Sciatic nerve (tissue), 2 donors: Measurements from ENCODE around the gene SPRY2. TPM values are rescaled to one million over a fixed set of nuclear protein-coding genes. Genes with fewer than 3 reads are reported as not detected.

Source experiments
- ATAC-seq: fragments of 200-7000 bp; cut with Tn5 transposase; one replicate; pipeline ENCODE4 v1.9.1; 2020; ENCODE audit warnings: mild to moderate bottlenecking, moderate library complexity
- DNase-seq: peaks from one replicate; pipeline ENCODE4 v3.0.0-alpha.2; 2020; ENCODE audit warnings: low spot score
- intact Hi-C: fragments of 100-400 bp; cut with DNase I; formaldehyde crosslinking; loops from one replicate; pipeline ENCODE4 v1.14.2; 2022
- total RNA-seq: library from RNA; stranded (reverse); fragmentation: NEBNext Ultra II Directional; extraction: Animal tissue kit (Norgen Biotek cat#: 25700); gene quantifications from one replicate; pipeline ENCODE4 v1.2.1, GENCODE V29; 2021
- donor health status: DM: no; HTN: no; CAD: no.
- donor health status: DM: no; HTN: no; CAD: no.

SPRY2 gene
- total RNA-seq, 1 donor from 2014 or later, result 78.3 TPM

GRCh38 chr13:80334597-80335260 lies 6.2 kb downstream of the SPRY2 start:
- intact Hi-C loops, result no loop called here
- DNase-seq (no peak), ATAC-seq (no peak)

GRCh38 chr13:80331984-80332383 lies 8.9 kb downstream of the SPRY2 start:
- DNase-seq, result no peak
- intact Hi-C loops, result no loop called here
- no peak for ATAC-seq

- ATAC-seq, result no peak
Observed at GRCh38 chr13:80329250-80329649, 11.7 kb downstream of the SPRY2 start.

DNA sequence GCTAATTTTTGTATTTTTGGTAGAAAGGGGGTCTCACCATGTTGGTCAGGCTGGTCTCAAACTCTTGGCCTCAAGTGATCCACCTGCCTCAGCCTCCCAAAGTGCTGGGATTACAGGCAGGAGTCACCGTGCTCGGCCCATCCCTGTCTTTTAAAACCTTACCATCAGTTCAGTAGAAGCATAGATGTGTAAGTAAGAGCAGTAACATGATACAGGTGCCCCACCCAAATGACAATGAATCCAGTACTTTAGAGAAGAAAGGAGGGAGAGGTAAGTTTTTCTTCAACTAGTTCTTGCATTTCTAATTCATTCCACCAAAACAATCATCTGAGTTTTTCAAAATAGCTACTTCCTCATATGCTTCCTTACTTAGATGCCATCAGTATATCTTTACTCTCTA lies 21.9 kb downstream of the SPRY2 start:
- DNase-seq (no peak), ATAC-seq (no peak)
- intact Hi-C loops, result no loop called here

More at GRCh38 chr13:80329250-80329649, 11.7 kb downstream of the SPRY2 start:
- intact Hi-C loops, result no loop called here
- DNase-seq, result no peak

GRCh38 chr13:80314711-80315653 lies 25.9 kb downstream of the SPRY2 start:
- DNase-seq, result no peak
- intact Hi-C loops, result no loop called here
- ATAC-seq, result no peak

DNA sequence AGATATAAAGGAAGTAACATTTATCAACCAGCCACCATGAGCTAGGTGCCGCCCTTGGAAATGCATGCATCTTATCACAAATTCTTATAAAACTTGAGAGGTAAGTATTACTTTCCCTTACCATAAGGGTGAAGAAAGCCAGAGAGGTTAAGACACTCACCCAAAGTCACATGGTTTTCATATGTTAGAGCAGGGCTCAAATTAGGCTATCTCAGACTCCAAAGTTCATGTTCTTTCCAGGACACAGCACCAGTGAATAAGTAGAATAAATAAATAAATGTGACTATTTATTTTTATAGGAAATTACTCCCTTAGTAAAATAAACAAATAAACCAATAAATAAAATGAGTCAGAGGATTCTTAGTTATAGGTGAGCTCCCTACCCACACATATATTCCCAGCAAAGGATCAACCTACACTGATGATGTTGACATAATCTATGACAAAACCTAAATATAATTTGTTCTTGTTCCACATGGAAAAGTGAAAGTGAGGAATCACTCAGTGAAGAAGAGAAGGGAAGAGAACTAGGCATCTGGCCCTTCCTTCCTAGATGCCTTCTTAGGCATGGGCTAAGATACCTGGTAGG lies 27.2 kb downstream of the SPRY2 start:
- DNase-seq, result no peak
- no peak for ATAC-seq

GRCh38 chr13:80312967-80313366 lies 28.0 kb downstream of the SPRY2 start:
- intact Hi-C loops, result no loop called here
- DNase-seq (no peak), ATAC-seq (no peak)

More for the DNA sequence above, 27.2 kb downstream of the SPRY2 start:
- intact Hi-C loops, result no loop called here

DNA sequence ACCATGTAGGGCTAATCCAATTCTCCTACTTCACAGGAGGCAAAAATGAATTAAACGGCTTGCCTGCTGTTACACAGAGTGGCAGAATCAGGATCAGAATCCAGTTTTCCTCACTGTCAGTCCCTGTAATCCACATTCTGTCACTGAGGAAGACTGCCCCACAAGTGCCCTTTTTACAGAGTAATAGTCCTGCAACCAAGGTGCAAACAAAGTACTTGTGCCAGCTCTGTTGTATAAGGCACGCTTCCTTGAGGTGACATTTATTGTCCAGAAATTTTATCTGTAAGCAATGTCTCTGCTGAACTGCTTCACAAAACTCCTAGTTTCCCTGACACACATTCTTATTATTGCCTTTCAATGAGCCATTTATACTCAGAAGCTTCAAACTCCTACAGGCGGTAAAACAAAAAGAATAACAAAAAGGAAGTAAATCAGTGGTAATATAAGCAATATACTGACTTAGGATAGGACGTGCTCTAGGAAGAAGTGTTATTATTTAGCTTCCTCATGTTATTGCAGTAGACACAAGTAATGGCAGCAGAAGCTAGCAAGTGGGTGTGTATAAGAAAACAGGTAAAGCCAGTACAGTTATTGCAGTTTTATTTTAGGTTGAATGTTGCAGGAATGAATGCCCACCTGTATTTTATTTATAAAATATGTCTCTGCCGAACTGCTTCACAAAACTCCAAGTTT lies 28.8 kb downstream of the SPRY2 start:
- intact Hi-C loops, result no loop called here
- DNase-seq (no peak), ATAC-seq (no peak)

DNA sequence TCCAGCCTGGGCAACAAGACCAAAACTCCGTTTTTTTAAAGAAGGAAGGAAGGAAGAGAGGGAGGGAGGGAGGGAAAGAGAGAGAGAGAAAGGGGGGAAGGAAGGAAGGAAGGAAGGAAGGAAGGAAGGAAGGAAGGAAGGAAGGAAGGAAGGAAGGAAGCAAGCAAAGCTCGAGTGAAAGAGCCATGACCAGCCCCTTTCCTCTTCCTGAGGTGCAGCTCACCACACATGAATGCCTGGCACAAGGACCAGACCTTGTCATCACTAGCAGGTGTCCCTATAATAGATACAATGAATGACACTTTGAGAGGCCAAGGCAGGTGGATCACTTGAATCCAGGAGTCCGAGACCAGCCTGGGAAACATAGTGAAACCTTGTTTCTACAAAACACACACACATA lies 31.0 kb downstream of the SPRY2 start:
- intact Hi-C loops, result no loop called here
- no peak for DNase-seq
- ATAC-seq, result no peak

DNA sequence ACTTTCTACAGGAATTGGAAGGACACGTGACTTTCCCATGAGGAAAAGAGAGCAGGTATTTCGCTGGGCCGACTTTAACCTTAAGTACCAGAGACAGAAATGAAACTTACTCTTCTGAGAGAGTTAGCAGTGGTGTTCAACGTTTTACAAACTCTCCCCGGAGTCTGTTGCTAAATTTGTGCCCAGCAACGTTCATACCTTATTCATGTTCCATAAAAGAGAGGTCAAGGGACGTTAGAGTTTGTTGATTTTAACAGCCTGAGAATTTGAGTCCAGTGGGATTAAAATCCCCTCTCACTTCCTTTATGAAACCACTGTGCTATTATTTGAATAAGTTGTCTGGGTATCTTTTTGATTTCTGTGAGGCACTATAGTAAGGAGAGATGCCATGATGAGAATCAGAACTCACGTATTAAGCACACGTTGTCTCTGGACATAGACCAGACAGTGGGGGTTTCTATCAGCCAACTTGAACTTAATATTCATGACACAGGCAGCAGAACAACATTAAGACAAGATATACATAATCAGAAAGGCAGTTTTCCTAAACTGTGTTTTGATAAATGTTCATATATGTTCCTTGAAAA lies 33.4 kb downstream of the SPRY2 start:
- ATAC-seq, result peak; percentile 52

DNA sequence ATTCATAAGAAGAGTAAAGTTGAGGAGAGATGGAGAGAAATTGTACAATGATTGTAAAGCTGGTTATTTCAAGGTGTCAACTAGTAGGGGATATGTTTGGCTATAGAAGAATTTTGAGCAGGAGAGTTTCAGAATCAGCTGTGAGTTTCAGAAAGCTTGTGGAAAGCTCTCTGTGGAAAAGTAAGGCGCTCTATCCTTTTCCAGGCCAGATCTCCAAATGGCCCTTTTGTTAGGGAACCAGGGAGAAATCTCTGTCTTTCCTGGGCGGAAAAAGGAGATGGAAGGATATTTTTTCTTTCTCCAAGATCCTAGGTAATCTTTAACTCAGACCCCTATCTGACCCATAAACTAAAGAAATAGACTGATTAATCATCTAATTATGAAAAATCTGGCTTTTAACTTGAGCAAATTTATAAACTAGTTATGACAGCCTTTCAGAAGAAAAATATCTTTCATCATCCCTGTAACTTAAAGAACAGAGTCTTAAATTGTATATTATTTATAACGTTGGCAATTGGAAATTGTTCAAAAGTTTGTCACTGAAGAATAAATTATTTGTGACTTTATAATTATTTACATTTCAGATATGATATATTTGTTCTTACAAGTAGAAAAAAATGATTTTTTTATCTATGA lies 34.5 kb downstream of the SPRY2 start:
- peak; percentile 42 for ATAC-seq
- intact Hi-C loops, result no loop called here
- no peak for DNase-seq

More for the DNA sequence above, 33.4 kb downstream of the SPRY2 start:
- intact Hi-C loops, result no loop called here
- no peak for DNase-seq

DNA sequence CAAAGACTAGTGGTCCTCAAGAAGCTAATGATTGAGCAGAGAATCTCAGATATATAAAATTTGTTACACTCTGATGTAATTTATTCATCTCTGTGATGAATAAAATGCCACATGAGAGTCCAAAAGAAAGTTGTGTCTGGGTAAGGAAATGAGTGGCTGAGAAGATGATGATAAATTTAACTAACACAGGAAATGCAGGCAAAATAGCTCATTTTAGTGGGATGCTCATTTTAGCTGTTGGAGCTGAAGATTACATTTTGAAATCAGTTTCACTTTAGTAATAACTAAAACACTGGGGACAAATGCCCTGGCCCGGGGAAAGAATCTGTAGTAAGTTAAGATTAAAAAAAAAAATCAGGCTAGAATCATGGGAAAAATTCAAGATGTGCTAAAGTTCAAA lies 35.2 kb downstream of the SPRY2 start:
- ATAC-seq (peak; percentile 43), DNase-seq (no peak)
- intact Hi-C loops, result no loop called here

GRCh38 chr13:80303225-80303811 lies 37.6 kb downstream of the SPRY2 start:
- intact Hi-C loops, result no loop called here
- peak; percentile 17 for ATAC-seq
- no peak for DNase-seq

DNA sequence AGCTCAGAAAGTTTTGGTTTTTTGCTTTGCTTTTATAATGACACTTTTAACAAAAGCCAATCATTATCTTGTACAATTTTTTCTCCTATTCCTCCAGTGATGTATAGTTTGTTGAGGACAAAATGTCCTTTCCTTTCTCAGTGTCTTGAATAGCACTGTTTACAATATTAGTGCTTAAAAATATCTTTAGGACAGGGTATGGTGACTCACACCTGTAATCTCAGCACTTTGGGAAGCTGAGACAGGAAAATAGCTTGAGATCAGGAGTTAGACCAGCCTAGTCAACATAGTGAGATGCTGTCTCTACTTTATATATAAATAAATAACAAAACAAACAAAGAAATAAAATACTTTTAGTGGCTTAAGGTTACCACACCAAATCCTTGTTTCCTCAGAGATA lies 41.9 kb downstream of the SPRY2 start:
- ATAC-seq, result no peak
- intact Hi-C loops, result no loop called here

DNA sequence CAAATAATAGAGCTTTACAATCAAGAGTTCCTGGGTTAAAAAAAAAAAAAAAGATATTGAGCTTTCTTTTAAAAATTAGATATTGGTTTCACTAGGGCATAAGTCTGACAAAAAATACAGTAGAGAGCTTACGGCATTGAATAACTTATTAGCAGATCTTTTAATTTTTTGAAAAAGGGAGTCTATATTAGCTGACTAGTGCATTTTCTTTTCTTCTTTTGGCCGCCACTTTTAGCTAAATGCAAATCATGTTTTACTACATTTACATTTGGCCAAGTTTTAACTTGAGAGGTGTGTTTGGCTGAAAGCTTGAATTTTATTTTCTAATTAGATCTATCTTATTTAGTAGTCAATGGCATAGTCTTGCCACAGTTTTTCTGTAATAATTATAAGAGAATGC lies 43.4 kb downstream of the SPRY2 start:
- intact Hi-C loops, result no loop called here
- DNase-seq (no peak), ATAC-seq (no peak)

More for the DNA sequence above, 41.9 kb downstream of the SPRY2 start:
- DNase-seq, result no peak

DNA sequence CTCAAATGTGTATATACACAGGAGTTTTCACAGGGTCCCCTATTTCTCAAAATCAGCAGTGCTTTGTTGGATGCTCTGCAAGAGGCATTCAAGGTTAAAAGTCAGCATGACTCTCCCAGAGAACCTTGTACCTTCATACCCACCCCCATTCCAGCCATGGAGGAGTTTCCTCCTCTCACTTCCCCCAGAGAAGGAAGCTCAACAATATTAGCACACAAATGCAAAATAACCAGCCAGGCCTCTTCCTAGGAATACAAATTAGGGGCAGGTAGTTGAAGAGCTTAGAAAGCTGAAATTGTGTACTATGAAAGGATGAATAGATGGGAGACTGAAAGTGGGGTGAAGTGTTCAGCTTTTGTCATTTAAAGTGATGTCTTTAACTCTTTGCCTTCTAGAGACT lies 43.8 kb downstream of the SPRY2 start:
- intact Hi-C loops, result no loop called here
- no peak for ATAC-seq
- DNase-seq, result no peak

DNA sequence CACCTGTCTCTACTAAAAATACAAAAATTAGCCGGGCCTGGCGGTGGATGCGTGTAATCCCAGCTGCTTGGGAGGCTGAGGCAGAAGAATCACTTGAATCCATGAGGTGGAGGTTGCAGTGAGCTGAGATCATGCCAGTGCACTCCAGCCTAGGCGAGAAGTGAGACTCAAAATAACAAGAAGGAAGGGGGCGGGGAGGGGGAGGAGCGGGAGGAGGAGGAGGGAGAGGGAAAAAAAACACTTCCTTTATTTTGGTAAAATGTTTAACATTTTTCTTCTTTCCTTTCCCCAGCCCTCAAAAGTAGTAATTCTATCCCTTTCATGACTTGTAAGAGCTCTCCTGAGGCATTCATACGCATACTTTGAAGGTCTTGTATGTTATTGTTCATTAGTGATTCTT lies 44.3 kb downstream of the SPRY2 start:
- ATAC-seq, result no peak
- DNase-seq, result no peak
- intact Hi-C loops, result no loop called here

GRCh38 chr13:80290591-80290990 lies 50.3 kb downstream of the SPRY2 start:
- intact Hi-C loops, result no loop called here
- ATAC-seq, result no peak
- DNase-seq, result no peak
